ENCODE data around the gene GAST.

Gene GAST

GRCh38 chr17:41738077-41738800 lies 26.1 kb downstream of the GAST start:
- in situ Hi-C loops (cut with MboI; ENCODE audit: low sequenced_read_pairs), result loop anchor here (5.0 kb wide), 1 partner anchor 64 kb away; no protein-coding TSS in a partner anchor

GRCh38 chr17:41738801-41739112 lies 26.6 kb downstream of the GAST start:
- in situ Hi-C loops (cut with MboI; ENCODE audit: low sequenced_read_pairs), result loop anchor here (5.0 kb wide), 1 partner anchor 64 kb away; no protein-coding TSS in a partner anchor

GRCh38 chr17:41739661-41740352 lies 27.7 kb downstream of the GAST start:
- in situ Hi-C loops (cut with MboI; ENCODE audit: low sequenced_read_pairs), result loop anchor here (5.0 kb wide), 1 partner anchor 62 kb away; no protein-coding TSS in a partner anchor

GRCh38 chr17:41740506-41740905 lies 28.4 kb downstream of the GAST start:
- in situ Hi-C loops (cut with MboI; ENCODE audit: low sequenced_read_pairs), result no loop called here

GRCh38 chr17:41741709-41742108 lies 29.6 kb downstream of the GAST start:
- in situ Hi-C loops (cut with MboI; ENCODE audit: low sequenced_read_pairs), result no loop called here

GRCh38 chr17:41748275-41748674 lies 36.1 kb downstream of the GAST start:
- in situ Hi-C loops (cut with MboI; ENCODE audit: low sequenced_read_pairs), result no loop called here

GRCh38 chr17:41750862-41751261 lies 38.7 kb downstream of the GAST start:
- in situ Hi-C loops (cut with MboI; ENCODE audit: low sequenced_read_pairs), result no loop called here

GRCh38 chr17:41751288-41751687 lies 39.2 kb downstream of the GAST start:
- in situ Hi-C loops (cut with MboI; ENCODE audit: low sequenced_read_pairs), result no loop called here

GRCh38 chr17:41754066-41754465 lies 41.9 kb downstream of the GAST start:
- in situ Hi-C loops (cut with MboI; ENCODE audit: low sequenced_read_pairs), result no loop called here

- in situ Hi-C loops (cut with MboI; ENCODE audit: low sequenced_read_pairs), result no loop called here
Measured at GRCh38 chr17:41758601-41759000, 46.5 kb downstream of the GAST start.

- in situ Hi-C loops (cut with MboI; ENCODE audit: low sequenced_read_pairs), result no loop called here
Measured at GRCh38 chr17:41760878-41761277, 48.7 kb downstream of the GAST start.

GRCh38 chr17:41762391-41762790 lies 50.3 kb downstream of the GAST start:
- in situ Hi-C loops (cut with MboI; ENCODE audit: low sequenced_read_pairs), result no loop called here

- in situ Hi-C loops (cut with MboI; ENCODE audit: low sequenced_read_pairs), result no loop called here
Measured at GRCh38 chr17:41762841-41763240, 50.7 kb downstream of the GAST start.

- in situ Hi-C loops (cut with MboI; ENCODE audit: low sequenced_read_pairs), result no loop called here
Measured at GRCh38 chr17:41763327-41763726, 51.2 kb downstream of the GAST start.
